Measurements from ENCODE around the gene ADGRL2. TPM values are rescaled to one million over a fixed set of nuclear protein-coding genes. Genes with fewer than 3 reads are reported as not detected.

The ADGRL2 gene
- total and polyA plus RNA-seq, 11 donors = 16.9 to 82.8 (median 54.3) TPM

- no peak for ATAC-seq
- DNase-seq = no peak
- H3K27ac ChIP-seq = no peak overlapping the region
- H3K36me3 ChIP-seq = no peaks in the 10 kb centered on the region
- H3K4me1 ChIP-seq = peaks cover 2 to 69% (median 34%) of the 10 kb centered on the region in 12 donors
- 46 to 59% (median 55%) methylated on average over 3 of the region's 3 CpGs for WGBS, 4 donors
- H3K27me3 ChIP-seq = no peaks in the 10 kb centered on the region
- H3K9me3 ChIP-seq = peaks cover 0 to 9% (median 0%) of the 10 kb centered on the region in 12 donors
- intact Hi-C loops (cut with DNase I) = no loop called here
- TF ChIP-seq CTCF (IDR thresholded peaks at IDR 0.05) = no peak
- TF ChIP-seq POLR2A (IDR thresholded peaks at IDR 0.05) = no peak
- H3K4me3 ChIP-seq = no peak overlapping the region
Observed at GRCh38 chr1:81874940-81875339, 74.2 kb downstream of the ADGRL2 start.

- TF ChIP-seq CTCF (IDR thresholded peaks at IDR 0.05) (no peak), POLR2A (IDR thresholded peaks at IDR 0.05) (no peak)
- Histone ChIP-seq H3K27me3 (no peaks in the 10 kb centered on the region), H3K36me3 (no peaks in the 10 kb centered on the region), H3K4me1 (peaks cover 2 to 72% (median 38%) of the 10 kb centered on the region in 12 donors), H3K9me3 (peaks cover 0 to 3% (median 0%) of the 10 kb centered on the region in 12 donors), H3K4me3 (peak overlapping the region in 1 of 12 donors; percentile 16), H3K27ac (peak overlapping the region in 2 of 12 donors; percentile 15 to 27)
- WGBS, 4 donors = 31 to 46% (median 37%) methylated on average over 2 of the region's 2 CpGs
- DNase-seq (no peak), ATAC-seq (peak in 3 of 4 donors; percentile 38 to 70 (median 59))
- intact Hi-C loops (cut with DNase I) = no loop called here
Observed at GRCh38 chr1:81876901-81877733, 76.4 kb downstream of the ADGRL2 start.

DNA sequence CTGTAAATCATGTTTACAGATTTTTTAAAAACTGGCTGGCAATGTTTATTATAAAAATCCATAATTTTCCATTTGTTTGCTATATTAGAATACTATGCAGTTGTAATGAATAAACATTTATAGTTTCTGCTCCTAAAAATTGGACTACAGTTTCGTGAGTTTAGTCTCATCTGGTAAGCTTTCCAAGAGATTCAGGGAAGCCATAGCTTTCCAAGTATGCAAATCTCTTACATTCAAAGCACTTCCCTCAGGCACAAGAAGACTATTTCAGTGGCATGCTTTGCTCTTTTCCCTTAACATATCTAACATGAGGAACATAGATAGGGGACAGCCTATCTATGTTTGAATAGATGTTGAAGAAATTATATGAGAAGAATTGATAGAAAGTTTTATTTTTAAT, 77.2 kb downstream of the ADGRL2 start:
- intact Hi-C loops (cut with DNase I) = no loop called here
- no peak for DNase-seq
- peaks cover 2 to 73% (median 42%) of the 10 kb centered on the region in 12 donors for H3K4me1 ChIP-seq
- no peak for TF ChIP-seq POLR2A (IDR thresholded peaks at IDR 0.05)
- TF ChIP-seq CTCF (IDR thresholded peaks at IDR 0.05) = no peak
- H3K9me3 ChIP-seq = no peaks in the 10 kb centered on the region
- H3K36me3 ChIP-seq = no peaks in the 10 kb centered on the region
- peak overlapping the region in 1 of 12 donors; percentile 16 for H3K4me3 ChIP-seq
- ATAC-seq = peak in 1 of 4 donors; percentile 48
- WGBS, 4 donors = 30 to 45% (median 37%) methylated on average over 1 of the region's 1 CpG
- no peaks in the 10 kb centered on the region for H3K27me3 ChIP-seq
- peak overlapping the region in 1 of 12 donors; percentile 27 for H3K27ac ChIP-seq

DNA sequence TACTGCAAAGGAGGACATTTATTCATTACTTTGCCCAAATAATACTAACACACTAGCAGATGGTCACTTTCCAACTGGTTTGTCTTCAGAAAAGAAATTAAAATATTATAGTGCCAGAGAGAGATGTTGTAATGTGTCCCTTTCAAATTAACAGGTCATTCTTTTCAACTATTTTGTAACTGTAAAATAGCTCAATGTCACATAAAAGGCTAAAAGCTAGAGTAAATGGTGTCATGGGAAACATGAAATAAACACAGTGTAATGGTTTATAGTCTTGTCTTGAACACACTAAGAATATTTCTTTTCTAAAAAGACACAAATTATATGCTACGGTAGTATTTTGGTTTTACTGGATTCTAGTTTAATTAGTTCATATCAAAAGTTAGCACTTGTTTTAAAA, 77.8 kb downstream of the ADGRL2 start:
- intact Hi-C loops (cut with DNase I) = no loop called here
- H3K27me3 ChIP-seq = no peaks in the 10 kb centered on the region
- H3K27ac ChIP-seq = no peak overlapping the region
- no peaks in the 10 kb centered on the region for H3K9me3 ChIP-seq
- H3K36me3 ChIP-seq = no peaks in the 10 kb centered on the region
- 83 to 94% (median 85%) methylated on average over 1 of the region's 1 CpG for WGBS, 4 donors
- DNase-seq = no peak
- ATAC-seq = no peak
- H3K4me3 ChIP-seq = no peak overlapping the region
- H3K4me1 ChIP-seq = peaks cover 2 to 68% (median 42%) of the 10 kb centered on the region in 12 donors
- no peak for TF ChIP-seq CTCF (IDR thresholded peaks at IDR 0.05)
- no peak for TF ChIP-seq POLR2A (IDR thresholded peaks at IDR 0.05)
